COLO668 (cell line): ENCODE data around the gene ZNF536.

ENCODE experiments used
- DNase-seq: peaks from one replicate; lab custom pipeline; 2025; ENCODE audit not compliant: unreplicated experiment; lab: John Stamatoyannopoulos, UW

The ZNF536 gene

GRCh38 chr19:30361721-30362120, 10.5 kb upstream of the ZNF536 start:
- no peak for DNase-seq

- DNase-seq, result no peak
These were observed 9.9 kb upstream of the ZNF536 start for GRCh38 chr19:30362156-30362754.

GRCh38 chr19:30363073-30363472, 9.1 kb upstream of the ZNF536 start:
- DNase-seq, result no peak

- no peak for DNase-seq
These were observed 7.1 kb upstream of the ZNF536 start for GRCh38 chr19:30364866-30365800.

GRCh38 chr19:30366282-30366681, 5.9 kb upstream of the ZNF536 start:
- DNase-seq, result no peak

- no peak for DNase-seq
These were observed 5.2 kb upstream of the ZNF536 start for GRCh38 chr19:30367006-30367405.

- no peak for DNase-seq
These were observed 4.8 kb upstream of the ZNF536 start for GRCh38 chr19:30367421-30367820.

GRCh38 chr19:30369833-30370232, 2.4 kb upstream of the ZNF536 start:
- DNase-seq, result no peak

- no peak for DNase-seq
These were observed 885 bp upstream of the ZNF536 start for GRCh38 chr19:30371161-30371836.

- no peak for DNase-seq
These were observed 1.4 kb downstream of the ZNF536 start for GRCh38 chr19:30373593-30373992.

GRCh38 chr19:30374539-30374864, 2.3 kb downstream of the ZNF536 start:
- DNase-seq, result no peak

GRCh38 chr19:30374865-30375552, 2.8 kb downstream of the ZNF536 start:
- no peak for DNase-seq

- no peak for DNase-seq
These were observed 3.4 kb downstream of the ZNF536 start for GRCh38 chr19:30375553-30376031.

- DNase-seq, result no peak
These were observed 4.1 kb downstream of the ZNF536 start for GRCh38 chr19:30376272-30376671.

- DNase-seq, result no peak
These were observed 4.7 kb downstream of the ZNF536 start for GRCh38 chr19:30376826-30377425.

- DNase-seq, result no peak
These were observed 6.5 kb downstream of the ZNF536 start for GRCh38 chr19:30378701-30379100.

GRCh38 chr19:30379841-30380610, 7.8 kb downstream of the ZNF536 start:
- DNase-seq, result no peak

- DNase-seq, result no peak
These were observed 9.2 kb downstream of the ZNF536 start for GRCh38 chr19:30381366-30381765.

- DNase-seq, result no peak
These were observed 13.0 kb downstream of the ZNF536 start for GRCh38 chr19:30385174-30385573.

GRCh38 chr19:30385666-30386065, 13.5 kb downstream of the ZNF536 start:
- no peak for DNase-seq
